GM19328 (cell line): ENCODE results near the gene FAM156A.
A peak's percentile ranks its signal among the peaks of the same experiment; 100 is the strongest.
"Not testable (repeated sequence)": the region's sequence is repeated elsewhere in the genome, so short reads cannot be mapped to it uniquely, and the experiment has no call there.

Experiments used
- ATAC-seq: cut with Tn5 transposase; IDR thresholded peaks from one replicate; pipeline ENCODE4 v1.9.1; 2021; ENCODE audit warnings: mild to moderate bottlenecking, moderate library complexity; ENCODE audit not compliant: unreplicated experiment

Gene FAM156A, protein sequence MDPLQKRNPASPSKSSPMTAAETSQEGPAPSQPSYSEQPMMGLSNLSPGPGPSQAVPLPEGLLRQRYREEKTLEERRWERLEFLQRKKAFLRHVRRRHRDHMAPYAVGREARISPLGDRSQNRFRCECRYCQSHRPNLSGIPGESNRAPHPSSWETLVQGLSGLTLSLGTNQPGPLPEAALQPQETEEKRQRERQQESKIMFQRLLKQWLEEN

DNA sequence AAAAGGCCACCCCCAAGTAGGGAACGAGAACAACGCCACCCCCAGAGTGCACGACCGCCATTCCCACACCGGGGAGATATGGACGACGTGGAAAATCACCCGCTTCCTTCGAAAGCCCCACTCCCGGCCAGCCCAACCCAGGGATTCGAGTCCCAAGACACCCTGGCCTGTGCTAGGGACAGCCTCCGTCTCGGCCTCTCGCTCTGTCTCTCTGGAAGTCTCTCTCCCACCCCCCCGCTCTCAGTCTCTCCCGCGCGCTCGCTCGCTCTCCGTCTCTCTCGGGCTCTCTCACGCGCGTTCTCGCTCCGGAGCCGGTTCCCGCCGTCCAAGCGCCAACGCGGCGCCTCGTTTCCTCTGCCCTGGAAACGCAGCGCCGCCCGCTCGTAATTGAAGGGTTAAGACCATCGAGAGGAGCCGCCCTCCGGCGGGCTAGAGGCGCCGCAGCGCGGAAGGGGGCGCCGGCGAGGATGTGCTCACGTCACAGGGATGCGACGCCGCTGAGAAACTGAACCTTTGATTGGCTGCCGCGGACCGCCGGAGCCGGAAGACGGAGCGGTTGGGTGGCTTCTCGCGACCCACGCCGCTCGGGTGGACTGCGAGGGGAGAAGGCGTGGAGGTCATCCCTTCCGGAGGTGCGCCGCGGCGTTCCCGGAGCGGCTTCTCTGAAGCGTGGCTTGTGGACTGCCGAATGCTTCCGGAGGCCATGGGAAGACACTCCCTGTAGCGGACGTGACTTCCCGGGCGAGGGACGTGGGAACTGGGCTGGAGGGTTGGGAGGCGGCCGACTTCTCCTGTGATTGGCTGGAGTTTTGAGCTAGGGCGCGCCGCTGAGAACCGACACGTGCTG is at the start of gene FAM156A:
FAM156A (minus strand) TSS at position 406 of the 847 bp plus-strand sequence. CDS start 9,930 bp downstream, outside the sequence.
- ATAC-seq: peak; percentile 78

DNA sequence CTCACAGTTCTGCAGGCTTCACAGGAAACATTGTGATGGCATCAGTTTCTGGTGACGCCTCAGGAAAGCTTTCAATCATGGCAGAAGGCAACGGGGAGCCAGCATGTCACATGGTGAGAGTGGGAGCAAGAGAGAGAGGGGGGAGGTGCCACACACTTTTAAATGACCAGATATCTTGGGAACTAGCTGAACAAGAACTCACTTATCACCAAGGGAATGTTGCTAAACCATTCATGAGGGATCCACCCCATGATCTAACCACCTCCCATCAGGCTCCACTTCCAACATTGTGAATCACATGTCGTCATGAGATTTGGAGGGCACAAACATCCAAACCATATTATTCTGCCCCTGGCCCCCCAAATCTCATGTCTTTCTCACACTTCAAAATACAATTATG is 47.0 kb upstream of the FAM156A start:
- ATAC-seq: no peak

DNA sequence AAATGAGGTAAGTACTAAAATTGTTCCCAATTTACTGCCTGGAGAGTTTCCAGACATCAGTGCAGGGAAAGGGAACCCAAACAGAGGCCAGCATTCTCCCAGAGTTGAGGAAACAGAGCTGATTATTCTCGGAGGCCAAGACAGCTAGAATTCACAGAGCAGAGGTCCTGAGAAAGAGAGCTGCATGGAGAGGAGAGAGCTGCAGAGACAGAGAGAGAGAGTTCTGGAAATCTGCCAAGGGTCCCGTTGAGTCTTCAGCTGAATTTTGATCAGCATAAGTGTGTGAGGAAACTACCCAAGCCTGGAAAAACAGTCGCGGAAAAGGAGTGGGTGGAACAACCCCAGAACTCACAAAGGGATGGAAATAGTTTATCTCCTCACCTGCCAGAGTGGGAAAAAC is 46.5 kb upstream of the FAM156A start:
- no peak for ATAC-seq

DNA sequence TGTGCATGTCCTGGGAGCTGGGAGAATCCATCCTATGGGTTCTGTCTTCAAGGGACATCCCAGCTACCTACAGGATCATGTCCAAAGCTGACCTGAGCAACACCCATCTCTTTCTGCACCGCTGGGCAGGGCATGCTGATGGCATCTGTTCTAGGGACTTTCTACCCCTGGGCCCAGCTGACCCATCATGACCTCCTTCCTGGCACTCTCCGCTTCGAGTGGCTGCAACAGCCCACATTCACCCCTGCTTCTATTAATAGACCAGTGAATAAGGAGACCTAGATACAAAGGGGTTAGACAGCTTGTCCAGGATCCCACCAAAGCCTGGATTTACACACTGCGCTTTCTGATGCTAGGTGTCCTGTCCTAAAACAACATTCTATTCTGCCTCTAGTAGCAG is 45.7 kb upstream of the FAM156A start:
- no peak for ATAC-seq

DNA sequence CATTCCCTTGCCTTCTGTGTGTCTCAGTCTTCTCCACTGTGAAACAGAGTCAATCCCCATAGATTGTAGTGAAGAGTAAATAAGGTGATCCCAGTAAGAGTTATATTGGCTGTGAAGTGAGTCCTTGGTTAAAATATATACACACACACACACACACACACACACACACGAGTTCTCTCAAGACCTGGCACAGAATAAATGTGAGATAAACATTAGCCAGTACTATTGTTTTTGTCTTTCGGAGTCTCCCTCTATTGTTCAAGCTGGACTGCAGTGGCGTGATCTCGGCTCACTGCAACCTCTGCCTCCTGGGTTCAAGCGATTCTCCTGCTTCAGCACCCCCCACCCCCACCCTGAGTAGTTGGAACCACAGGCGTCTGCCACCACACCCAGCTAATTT is 44.8 kb upstream of the FAM156A start:
- no peak for ATAC-seq

DNA sequence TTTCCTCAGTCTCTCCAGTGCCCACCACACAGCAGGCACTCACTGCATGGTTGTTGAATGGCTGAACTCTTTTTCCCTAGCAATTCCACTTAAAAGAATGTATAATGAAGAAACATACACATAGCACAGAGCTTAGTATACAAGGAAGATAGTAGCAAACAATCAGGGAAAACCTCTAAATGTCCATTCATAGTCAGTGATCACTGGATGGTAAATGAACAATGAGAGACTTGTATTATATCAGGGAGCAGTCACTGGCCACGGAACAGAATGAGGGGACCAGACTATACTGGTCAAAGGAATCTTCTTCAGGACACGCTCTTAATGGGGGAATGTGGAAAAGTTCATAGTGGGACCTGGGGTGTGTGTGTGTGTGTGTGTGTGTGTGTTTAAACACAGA is 43.6 kb upstream of the FAM156A start:
- no peak for ATAC-seq

DNA sequence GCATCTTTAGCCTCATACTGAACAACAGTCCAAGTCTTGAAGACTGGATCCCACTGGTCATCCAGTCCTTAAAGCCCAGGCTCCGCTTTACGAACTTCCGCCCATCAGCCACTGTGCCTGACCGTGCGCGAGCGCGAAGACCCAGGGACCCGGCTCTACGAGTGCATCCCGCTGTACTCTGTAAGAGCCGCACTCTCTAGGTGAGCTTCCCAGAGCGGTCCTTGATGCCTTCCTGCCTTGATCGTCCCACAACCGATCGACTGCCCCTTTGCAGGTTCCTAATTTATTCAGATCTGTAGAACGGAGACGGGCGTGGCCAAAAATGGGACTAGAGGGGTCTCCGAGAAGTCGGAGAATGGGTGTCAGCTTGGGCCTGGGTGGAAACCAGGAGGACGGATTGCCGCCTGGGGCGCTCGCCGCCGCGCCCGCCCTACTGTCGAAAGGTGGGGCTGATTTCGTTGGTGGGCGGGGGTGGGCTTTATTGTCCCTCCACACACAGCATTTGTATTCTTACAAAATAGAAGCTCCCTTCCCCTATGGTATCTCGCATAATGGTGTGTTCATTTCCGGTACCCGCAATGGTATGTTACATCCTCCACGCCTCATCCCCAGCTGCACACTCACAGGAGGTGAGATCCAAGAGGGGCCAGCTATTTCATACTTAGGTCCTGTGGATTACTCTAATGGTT is 42.3 kb upstream of the FAM156A start:
- ATAC-seq: no peak

DNA sequence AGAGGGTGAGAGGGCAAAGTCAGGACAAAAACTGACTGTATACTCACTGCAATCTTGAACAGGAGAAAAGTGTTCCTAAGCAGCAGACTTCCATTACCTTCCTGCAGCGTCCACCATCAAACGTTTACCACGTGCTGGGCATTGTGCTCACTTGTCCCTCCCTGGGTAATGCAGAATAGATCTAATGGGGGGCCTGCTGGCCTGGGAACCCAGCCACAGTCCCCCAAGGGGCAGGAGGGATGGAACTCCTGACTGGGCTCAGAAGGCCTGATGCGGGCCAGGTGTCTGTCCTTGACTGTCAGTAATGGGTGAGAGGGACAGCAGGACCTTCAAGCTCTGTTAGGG is 37.6 kb upstream of the FAM156A start:
- no peak for ATAC-seq

DNA sequence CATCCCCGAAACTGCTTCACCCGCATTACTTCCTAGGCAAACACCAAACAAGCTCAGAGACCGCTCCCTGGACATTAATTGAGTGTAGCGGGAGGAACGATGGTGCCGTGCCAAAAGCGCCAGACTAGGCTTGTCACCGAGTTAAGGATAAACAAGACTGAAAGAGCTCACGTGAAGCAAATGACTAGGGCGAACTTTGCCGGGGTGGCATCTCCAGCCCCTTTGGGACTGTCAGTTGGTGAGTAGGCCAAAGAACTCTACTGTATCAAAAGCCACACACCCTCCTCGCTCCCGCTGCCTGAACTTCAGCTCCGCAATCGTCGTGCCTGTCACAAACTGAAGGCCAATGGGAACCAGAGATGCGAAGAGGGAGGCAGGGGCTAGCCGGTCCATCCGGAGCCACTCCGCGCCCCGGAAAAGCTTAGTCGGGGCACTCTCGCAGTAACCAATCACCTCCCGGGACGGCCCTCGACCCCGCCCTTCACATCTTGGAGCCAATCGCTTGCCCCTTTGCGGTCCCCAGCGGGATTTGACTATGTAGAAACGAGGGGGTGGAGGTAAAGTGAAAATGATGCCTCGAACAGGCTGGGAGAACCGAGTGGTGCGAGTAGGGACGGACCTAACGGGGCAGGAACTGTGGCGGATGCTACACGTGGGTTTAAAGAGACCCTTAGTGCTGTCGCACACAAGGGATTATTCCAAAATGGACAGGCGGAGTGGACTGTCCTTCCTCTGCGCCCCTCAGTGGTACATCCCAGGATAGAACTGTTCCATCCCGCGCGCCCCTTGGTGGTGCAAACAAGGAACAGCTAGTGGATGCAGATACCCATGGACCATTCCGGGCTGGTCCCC is 37.0 kb upstream of the FAM156A start:
- peak; percentile 94 for ATAC-seq

DNA sequence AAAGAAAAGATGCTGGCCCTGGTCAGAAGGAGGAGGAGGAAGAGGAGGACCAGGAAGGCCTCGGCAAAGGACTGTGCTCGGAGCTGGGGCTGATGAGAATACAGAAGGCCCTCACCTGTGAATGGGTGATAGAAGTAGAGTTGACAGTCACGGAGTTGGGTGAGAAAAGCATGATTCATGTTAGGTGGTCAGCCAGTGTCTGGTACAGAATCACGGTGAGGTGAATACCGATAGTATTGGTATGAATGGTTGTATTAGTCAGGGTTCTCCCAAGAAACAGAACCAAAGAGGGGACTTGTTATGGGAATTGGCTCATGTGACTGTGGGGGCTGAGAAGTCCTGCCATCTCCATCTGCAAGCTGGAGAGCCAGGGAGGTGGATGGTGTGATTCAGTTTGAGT is 32.5 kb upstream of the FAM156A start:
- no peak for ATAC-seq

DNA sequence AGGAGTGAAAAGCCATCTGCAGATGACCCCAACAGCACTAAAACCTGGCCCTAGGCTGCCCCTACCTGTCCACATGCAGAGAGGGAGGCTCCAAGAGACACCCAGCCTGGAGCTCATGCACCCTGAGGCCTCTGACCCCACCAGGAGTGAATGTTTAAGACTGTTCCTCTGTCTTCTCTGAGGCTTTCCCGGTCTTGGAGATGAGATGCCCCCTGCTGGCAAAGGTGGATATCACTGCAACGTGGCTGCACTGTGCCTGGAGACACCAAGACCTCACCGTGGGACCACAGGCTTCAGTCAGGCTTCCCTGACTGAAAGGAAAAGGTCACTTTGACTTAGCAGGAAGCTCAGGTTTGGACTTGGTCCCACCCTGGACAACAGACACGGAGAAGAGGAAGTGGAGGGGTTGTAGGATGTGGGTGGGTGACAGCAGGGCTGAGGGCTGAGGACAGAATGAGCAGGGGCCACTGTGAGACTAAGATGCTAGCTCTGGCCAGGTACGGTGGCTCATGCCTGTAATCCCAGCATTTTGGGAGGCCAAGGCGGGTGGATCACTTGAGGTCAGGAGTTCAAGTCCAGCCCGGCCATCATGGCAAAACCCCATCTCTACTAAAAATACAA is 31.8 kb upstream of the FAM156A start:
- ATAC-seq: peak; percentile 72

DNA sequence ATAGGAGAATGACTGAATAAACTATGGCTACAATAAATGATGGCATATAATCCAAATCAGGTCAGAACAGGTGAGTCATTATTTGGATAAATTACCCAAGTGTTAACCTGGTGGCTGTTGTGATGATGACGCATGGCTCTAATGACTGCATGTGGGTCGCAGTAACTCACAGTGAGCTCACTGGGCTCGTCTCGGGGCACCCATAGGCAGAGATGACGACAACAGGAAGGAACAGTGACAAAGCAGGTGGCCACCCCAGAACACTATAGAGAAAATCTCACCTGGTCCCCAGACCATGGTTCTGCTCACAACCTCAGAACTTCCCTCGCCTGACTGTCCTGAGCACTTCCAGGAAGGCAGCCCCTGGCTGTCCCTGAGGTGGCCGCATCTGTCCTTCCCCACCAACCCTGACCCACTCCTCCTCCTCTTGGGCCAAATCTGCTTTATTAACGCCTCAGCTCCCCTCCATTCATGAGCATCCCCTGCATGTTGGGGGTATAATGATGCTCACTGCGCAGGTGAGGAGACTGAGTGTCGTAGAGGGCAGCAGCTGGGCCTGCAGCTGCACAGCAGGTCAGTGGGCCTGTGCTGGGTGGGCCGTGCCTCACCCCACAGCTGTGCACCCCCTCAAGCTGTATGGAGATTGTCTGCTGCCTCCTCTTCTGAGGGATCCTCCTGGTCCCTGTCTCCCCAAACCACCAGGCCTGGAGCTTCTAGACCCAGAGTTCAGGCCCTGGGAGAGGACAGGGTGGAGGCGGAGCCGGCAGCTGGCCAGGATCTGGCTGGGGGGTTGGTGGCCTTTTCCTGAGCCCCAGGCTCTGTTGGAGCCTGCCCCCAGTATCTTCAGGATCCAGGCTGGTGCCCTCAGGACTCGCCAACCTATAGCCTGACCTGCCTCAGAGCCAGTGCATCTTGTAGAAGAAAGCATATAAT is 30.9 kb upstream of the FAM156A start:
- ATAC-seq: no peak

DNA sequence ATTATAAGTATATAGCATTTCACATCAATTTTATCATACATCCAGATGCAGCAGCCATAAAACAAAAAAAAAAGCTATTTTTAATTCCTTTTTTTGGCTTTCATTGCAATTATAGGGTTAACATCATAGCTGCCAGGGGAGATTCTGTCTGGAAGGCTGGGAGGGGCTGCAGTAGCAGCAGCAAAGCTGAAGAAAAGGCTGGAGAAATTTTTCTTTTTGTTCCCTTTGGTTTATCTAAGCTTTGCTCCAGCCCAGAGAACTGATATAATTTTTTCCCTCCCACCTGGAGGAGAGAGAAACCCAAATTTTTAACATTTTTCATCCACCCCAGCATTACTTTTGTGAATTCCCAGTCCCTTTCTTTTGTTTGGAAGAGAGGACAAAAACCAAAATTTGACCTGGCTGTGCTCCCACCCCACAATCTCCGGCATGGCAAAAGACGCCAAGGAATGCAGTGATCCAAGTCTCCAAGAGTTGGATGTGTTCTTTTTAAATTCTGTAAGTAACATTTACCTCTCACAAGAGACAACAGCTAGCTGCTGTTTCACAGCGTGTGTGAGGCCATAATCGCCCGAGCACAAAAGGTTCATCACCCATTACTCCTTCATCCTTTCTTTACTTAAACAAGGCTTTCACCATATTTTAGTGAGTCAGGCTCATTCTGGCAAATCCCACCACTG is 25.1 kb upstream of the FAM156A start:
- ATAC-seq: no peak

DNA sequence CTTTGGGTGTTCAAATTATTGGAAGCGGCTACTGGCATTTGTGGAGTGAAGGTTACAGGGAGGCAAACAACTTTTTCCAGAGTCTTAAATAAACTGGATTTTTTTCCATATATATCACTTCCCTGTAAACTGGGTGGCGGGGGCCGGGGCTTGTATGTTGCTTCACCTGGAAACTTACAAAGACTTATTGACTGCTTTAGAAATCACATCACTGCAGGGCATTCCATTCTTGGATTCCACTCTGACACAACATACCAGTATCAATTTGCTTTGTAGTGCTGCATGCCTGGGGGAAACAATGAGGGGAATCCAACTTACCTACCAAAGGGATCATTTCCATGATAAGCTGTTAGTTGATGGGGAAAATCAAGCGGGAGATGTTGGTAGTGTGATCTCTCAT is 21.7 kb upstream of the FAM156A start:
- no peak for ATAC-seq

DNA sequence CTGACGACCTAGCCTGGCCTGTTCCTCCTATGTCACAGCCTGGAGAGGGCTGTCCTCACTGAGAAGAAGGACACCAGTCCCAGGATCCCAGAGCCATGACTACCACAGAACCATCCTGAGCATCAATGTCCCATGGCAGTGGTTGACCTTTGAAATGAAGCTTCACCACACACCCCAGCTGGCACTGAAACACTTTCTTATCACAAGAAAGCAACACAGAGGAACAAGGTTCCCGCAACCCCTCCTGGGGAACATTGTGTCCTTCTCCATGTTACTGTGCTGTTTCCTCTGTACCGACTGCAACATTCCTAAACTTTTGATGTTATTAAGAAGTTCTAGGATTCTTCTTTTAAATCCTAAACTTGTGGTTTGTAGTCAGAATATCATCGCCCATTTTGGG is 21.2 kb upstream of the FAM156A start:
- ATAC-seq: no peak

DNA sequence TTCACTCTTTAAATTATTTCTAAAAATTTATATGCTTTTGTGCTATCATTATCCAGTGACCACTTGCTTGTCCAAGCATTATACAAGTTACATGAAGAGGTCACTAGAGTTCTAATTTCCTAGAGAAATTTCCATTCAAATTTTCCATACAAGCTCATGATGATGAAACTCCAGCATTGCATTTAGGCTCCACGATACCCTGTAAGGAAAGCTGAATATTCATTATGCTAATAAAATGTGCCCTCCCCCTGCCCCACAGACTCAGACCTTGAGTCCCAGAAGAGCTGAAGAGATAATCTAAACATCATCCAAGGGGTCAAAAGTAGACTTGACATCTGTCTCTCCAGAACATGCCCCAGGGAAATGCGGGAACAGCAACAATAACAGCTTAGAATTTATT is 19.6 kb upstream of the FAM156A start:
- no peak for ATAC-seq

DNA sequence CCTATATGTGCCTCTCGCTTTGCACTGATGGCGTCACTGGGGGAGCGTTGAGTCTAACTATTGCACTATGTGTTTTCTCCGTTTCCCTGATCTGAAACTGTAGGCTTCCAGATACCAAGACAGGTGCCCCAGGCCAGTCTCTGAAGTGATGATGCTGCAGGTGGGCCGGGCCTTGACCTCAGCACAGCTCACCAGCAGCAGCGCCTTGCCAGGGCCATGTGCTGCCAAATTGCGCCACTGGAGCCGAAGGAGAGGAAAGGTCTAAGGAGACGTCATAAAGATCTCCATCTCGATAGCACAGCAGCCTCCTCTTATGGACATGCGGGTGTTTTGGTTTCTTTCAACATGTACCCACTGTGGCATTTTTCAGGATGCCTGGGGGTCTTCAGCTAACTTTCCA is 17.3 kb upstream of the FAM156A start:
- not testable (repeated sequence) for ATAC-seq

DNA sequence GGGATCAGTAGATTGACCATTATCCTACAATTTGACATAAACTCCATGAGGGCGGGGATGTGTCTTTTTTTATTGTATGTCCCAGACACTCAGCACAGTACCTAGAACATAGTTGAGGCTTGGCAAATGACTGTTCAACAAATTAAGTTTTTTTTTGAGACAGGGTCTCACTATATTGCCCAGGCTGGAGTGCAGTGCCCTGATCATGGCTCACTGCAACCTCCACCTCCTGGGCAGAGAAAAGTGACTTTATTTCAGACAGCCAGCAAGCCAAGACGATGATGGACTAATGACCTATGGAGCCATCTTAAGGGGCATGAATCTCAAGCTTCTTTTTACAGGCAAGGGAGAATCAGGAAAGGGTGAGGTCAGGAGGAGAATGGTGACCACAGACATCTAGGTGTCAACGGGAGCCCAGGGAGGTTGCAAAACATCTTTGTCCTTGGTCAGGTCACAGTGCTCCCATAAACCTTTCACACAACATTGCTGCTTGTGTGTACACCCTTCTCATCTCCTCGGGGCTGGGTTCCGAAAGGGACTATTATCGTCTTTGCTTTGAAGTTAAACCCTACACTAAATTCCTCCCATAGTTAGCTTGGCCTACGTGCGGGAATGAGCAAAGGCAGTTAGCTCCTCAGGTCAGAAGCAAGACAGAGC is 16.1 kb upstream of the FAM156A start:
- not testable (repeated sequence) for ATAC-seq
